Transverse colon (tissue), 4 donors: ENCODE measurements around the gene ASTN1. TPM values are rescaled to one million over a fixed set of nuclear protein-coding genes. Genes with fewer than 3 reads are reported as not detected.

ENCODE experiments used
- DNase-seq: peaks from one replicate; pipeline ENCODE4 v3.0.0-alpha.2; 2019
- H3K27ac ChIP-seq, 4 donors: fragments of 200-600 bp; sonication (generic); 2 replicates each; pipeline ENCODE4 v1.5.1; 2016 to 2018; ENCODE audit warnings: inconsistent platforms in 4 of 4
- H3K27me3 ChIP-seq: fragments of 200-600 bp; sonication (generic); 2 replicates; pipeline ENCODE4 v1.5.1; 2017; ENCODE audit warnings: inconsistent platforms
- H3K36me3 ChIP-seq, 4 donors: fragments of 200-600 bp; sonication (generic); 2 replicates each; pipeline ENCODE4 v1.5.1; 2017 to 2019; ENCODE audit warnings: inconsistent platforms in 4 of 4
- H3K4me1 ChIP-seq, 4 donors: fragments of 200-600 bp; sonication (generic); 2 replicates each; pipeline ENCODE4 v1.5.1; 2017 to 2020; ENCODE audit warnings: inconsistent platforms in 4 of 4
- H3K4me3 ChIP-seq, 4 donors: fragments of 200-600 bp; sonication (generic); 1 replicate in 1 of 4; 2 replicates in 3 of 4; pipeline versions ENCODE4 v1.5.1 to v1.6.1; 2017 to 2019; ENCODE audit warnings: inconsistent platforms in 4 of 4
- H3K9me3 ChIP-seq, 2 donors: fragments of 200-600 bp; sonication (generic); 2 replicates each; pipeline ENCODE4 v1.5.1; 2017 to 2019; ENCODE audit warnings: inconsistent platforms in 2 of 2
- EP300 ChIP-seq: sonication (generic); formaldehyde crosslinking; IDR thresholded peaks from one replicate; pipeline ENCODE4 v1.6.1; 2017; ENCODE audit warnings: antibody characterized with exemption, low read depth
- POLR2A ChIP-seq: fragments of 450-650 bp; IDR thresholded peaks from one replicate; pipeline ENCODE4 v1.6.1; 2016; ENCODE audit warnings: antibody characterized with exemption, mild to moderate bottlenecking, moderate library complexity
- POLR2AphosphoS5 ChIP-seq, 3 donors: sonication (generic); formaldehyde crosslinking; IDR thresholded peaks; one replicate each; pipeline ENCODE4 v1.6.1; 2016; ENCODE audit warnings: antibody characterized with exemption in 3 of 3
- WGBS, 2 donors: methylation state at CpG; one replicate each; pipeline ENCODE4 v1.1.5; 2018; ENCODE audit warnings: low coverage in 1 of 2; 5-methylcytosine and 5-hydroxymethylcytosine counted together
- in situ Hi-C, 4 donors: fragments of 200-750 bp; cut with MboI; loops; one replicate each; pipeline versions ENCODE4 v1.15.0 to v1.15.1; 2017; ENCODE audit warnings: low sequenced_read_pairs in 3 of 4, low pct_ligation_motif_present in 1 of 4, low pct_unique_long_range_greater_than_20kb in 1 of 4
- intact Hi-C: fragments of 100-400 bp; cut with DNase I; formaldehyde crosslinking; loops from one replicate; pipeline ENCODE4 v1.15.1; 2023; ENCODE audit warnings: low total_unique reads
- total RNA-seq, 4 donors: library from RNA; depleted of rRNA; stranded (reverse); fragments of >200 nt; gene quantifications; one replicate each; pipeline ENCODE4 v1.1.0, GENCODE V29; 2016
- TF ChIP-seq, protein P1 (sequence below), 5 experiments: fragments of 200-600 bp in 3 of 5; fragments of 450-650 bp in 2 of 5; sonication (generic) in 3 of 5; IDR thresholded peaks; 1 replicate in 2 of 5; 2 replicates in 3 of 5; pipeline ENCODE4 v1.5.1; 2016 to 2017; ENCODE audit warnings: antibody characterized with exemption in 5 of 5, inconsistent platforms in 3 of 5, mild to moderate bottlenecking in 2 of 5, moderate library complexity in 1 of 5

The ASTN1 gene
- total RNA-seq, 4 donors from 2014 or later, result 0.27 to 3.0 (median 0.74) TPM

DNA sequence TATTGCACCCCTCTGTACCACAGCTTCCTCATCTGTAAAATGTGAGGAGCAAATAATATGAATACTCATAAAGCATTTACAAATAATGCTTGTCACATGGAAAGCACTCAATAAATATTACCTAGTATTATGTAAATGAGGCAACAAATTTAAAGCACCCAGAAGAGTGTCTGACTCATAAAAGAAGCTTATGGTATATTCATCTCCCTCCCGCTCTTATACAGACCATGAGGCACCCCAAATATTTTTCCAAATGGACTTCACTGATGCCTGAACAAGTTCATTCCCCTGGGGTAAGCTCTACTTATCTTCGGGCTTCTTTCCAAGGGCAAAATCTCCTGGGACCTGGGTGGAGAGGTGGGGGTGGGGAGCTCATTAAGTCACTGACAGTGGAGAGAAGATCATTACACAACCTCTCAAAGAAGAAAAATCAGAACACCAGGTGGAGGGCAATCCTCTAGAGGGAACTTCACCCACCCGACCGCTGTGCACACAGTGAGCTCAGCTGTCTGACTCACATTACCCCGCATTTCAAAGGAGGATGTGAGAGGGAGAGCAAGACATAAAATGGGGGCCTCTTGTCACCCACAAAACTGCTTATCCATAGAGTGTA lies 166.2 kb downstream of the ASTN1 start:
- Histone ChIP-seq H3K4me3 (no peak overlapping the region), H3K36me3 (no peaks in the 10 kb centered on the region), H3K9me3 (no peaks in the 10 kb centered on the region), H3K4me1 (no peaks in the 10 kb centered on the region), H3K27me3 (no peaks in the 10 kb centered on the region), H3K27ac (no peak overlapping the region)
- in situ Hi-C loops, result no loop called here
- 69 to 83% methylated on average over 2 to 5 of the region's 5 CpGs for WGBS, 2 donors
- no peak for TF ChIP-seq EP300
- no peak for TF ChIP-seq POLR2A
- TF ChIP-seq POLR2AphosphoS5 (IDR thresholded peaks at IDR 0.05), result no peak
- TF ChIP-seq, protein P1, sequence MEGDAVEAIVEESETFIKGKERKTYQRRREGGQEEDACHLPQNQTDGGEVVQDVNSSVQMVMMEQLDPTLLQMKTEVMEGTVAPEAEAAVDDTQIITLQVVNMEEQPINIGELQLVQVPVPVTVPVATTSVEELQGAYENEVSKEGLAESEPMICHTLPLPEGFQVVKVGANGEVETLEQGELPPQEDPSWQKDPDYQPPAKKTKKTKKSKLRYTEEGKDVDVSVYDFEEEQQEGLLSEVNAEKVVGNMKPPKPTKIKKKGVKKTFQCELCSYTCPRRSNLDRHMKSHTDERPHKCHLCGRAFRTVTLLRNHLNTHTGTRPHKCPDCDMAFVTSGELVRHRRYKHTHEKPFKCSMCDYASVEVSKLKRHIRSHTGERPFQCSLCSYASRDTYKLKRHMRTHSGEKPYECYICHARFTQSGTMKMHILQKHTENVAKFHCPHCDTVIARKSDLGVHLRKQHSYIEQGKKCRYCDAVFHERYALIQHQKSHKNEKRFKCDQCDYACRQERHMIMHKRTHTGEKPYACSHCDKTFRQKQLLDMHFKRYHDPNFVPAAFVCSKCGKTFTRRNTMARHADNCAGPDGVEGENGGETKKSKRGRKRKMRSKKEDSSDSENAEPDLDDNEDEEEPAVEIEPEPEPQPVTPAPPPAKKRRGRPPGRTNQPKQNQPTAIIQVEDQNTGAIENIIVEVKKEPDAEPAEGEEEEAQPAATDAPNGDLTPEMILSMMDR (IDR thresholded peaks at IDR 0.05), result no peak
- intact Hi-C loops, result no loop called here
- no peak for DNase-seq

DNA sequence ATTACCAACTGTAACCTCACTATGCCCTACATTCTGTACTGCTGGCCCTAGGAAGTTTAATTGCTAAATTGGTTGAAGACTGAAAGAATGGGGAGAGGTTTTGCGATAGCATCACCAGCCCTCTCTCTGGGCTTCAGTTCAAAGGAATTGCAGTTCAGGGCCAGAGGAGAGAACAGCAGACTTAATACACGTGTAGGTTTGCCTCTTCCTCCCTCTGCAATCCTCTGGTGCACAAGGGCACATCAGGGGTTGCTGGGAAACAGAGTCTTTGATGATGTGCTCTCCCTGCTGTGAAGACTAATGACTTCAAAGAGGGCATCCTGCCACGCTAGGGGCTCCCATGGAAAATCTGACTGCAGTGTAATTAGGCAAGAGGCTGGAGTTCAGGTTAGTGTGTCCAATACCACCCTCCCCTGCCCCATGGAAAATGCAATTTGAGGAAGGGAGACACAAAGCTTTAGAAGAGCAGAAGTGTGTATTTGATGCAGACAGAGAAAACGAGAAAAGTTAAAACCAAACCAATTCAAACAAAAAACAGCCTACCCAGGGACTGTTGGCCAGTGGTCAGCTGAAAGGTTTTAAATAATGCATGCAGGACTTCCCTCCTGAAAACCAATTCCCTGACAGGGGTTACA lies 167.9 kb downstream of the ASTN1 start:
- H3K27me3 ChIP-seq, result no peaks in the 10 kb centered on the region
- no peak overlapping the region for H3K27ac ChIP-seq
- no peak for DNase-seq
- in situ Hi-C loops (no loop called here), intact Hi-C loops (no loop called here)
- H3K36me3 ChIP-seq, result no peaks in the 10 kb centered on the region
- H3K9me3 ChIP-seq, result no peaks in the 10 kb centered on the region
- WGBS, 2 donors, result 14% methylated on average over 4 of the region's 4 CpGs; no CpG with 5 or more reads in 1 of the 2 donors
- TF ChIP-seq POLR2A (no peak), POLR2AphosphoS5 (IDR thresholded peaks at IDR 0.05) (no peak), EP300 (no peak)
- TF ChIP-seq, protein P1 (IDR thresholded peaks at IDR 0.05), result no peak
- H3K4me3 ChIP-seq, result no peak overlapping the region
- no peaks in the 10 kb centered on the region for H3K4me1 ChIP-seq

DNA sequence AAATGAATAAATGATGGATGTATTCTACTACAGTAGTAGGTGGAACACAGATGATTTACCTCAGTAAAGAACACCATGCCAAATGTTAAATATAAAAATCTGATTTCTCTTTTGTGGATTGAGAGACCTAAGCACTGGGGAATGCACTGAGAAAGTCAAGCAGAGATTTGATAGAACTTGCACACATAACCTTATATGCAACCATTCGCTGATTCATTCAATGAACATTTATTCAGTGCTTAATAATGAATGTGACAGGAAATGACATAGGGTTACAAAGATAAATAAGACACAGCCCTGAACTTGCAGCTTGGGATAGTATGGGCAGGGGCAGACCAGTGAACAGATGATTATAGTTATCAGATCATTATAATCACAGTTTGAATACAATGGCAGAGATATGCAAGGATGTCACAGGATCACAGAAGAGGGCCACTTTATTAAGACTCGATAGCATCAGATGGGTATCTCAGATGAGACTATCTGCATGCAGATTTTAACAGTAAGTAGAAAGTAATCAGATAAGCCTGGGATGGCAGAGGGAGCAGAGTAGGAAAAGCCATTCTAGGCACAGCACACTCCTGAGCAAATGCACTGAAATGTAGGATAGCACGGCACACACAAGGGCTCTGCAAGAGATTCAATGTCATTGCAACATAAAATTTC lies 169.4 kb downstream of the ASTN1 start:
- H3K4me3 ChIP-seq, result no peak overlapping the region
- 73 to 83% methylated on average over 3 of the region's 3 CpGs for WGBS, 2 donors
- in situ Hi-C loops (no loop called here), intact Hi-C loops (no loop called here)
- DNase-seq, result no peak
- H3K27me3 ChIP-seq, result no peaks in the 10 kb centered on the region
- H3K36me3 ChIP-seq, result no peaks in the 10 kb centered on the region
- no peak overlapping the region for H3K27ac ChIP-seq
- TF ChIP-seq, protein P1 (IDR thresholded peaks at IDR 0.05), result no peak
- TF ChIP-seq POLR2A (no peak), EP300 (no peak), POLR2AphosphoS5 (IDR thresholded peaks at IDR 0.05) (no peak)
- H3K4me1 ChIP-seq, result no peaks in the 10 kb centered on the region
- no peaks in the 10 kb centered on the region for H3K9me3 ChIP-seq

DNA sequence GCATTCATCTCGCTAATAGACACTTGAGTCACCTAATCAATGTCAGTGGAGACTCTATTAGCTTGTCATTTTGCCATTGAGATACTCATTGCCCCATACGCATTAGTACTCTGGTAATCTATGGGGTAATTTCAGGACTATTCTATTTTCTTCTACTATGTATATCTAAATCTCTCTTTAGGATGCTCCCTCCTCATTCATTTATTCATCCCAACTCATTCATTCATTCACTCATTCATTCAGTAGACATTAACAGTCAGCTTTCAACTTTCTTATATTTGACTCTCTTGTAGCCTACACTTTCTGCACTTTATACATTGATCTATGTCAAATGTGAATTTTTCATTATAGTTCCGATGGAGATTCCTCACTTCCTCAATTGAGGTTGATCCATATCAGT lies 170.9 kb downstream of the ASTN1 start:
- Histone ChIP-seq H3K9me3 (no peaks in the 10 kb centered on the region), H3K27ac (no peak overlapping the region), H3K27me3 (no peaks in the 10 kb centered on the region), H3K36me3 (no peaks in the 10 kb centered on the region), H3K4me3 (no peak overlapping the region), H3K4me1 (no peaks in the 10 kb centered on the region)
- WGBS, 2 donors, result 76 to 80% methylated on average over 3 of the region's 3 CpGs
- TF ChIP-seq EP300 (no peak), POLR2AphosphoS5 (IDR thresholded peaks at IDR 0.05) (no peak), POLR2A (no peak)
- TF ChIP-seq, protein P1 (IDR thresholded peaks at IDR 0.05), result no peak
- DNase-seq, result no peak
- in situ Hi-C loops, result no loop called here
- intact Hi-C loops, result no loop called here
